Pulmonary artery endothelial cell (primary cell): ENCODE results near the gene OBP2B. TPM values are rescaled to one million over a fixed set of nuclear protein-coding genes. Genes with fewer than 3 reads are reported as not detected.
"Not testable (repeated sequence)": the region's sequence is repeated elsewhere in the genome, so short reads cannot be mapped to it uniquely, and the experiment has no call there.

Experiments
- DNase-seq: peaks from one replicate; pipeline ENCODE4 v3.0.0-alpha.2; 2011; ENCODE audit warnings: low read depth, low spot score
- total RNA-seq: library from RNA; depleted of rRNA; stranded (reverse); fragments of >200 nt; gene quantifications from 2 replicates; pipeline ENCODE4 v1.2.3, GENCODE V29; 2014

The OBP2B gene, protein sequence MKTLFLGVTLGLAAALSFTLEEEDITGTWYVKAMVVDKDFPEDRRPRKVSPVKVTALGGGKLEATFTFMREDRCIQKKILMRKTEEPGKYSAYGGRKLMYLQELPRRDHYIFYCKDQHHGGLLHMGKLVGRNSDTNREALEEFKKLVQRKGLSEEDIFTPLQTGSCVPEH
- not detected in 2 replicates for total RNA-seq

- DNase-seq: not testable (repeated sequence)
Measured at GRCh38 chr9:133208880-133209300, at the start of gene OBP2B. Gene OBP2B, minus strand, starts transcription at chr9:133209250. Its CDS starts 51 bp downstream, at chr9:133209199.

DNA sequence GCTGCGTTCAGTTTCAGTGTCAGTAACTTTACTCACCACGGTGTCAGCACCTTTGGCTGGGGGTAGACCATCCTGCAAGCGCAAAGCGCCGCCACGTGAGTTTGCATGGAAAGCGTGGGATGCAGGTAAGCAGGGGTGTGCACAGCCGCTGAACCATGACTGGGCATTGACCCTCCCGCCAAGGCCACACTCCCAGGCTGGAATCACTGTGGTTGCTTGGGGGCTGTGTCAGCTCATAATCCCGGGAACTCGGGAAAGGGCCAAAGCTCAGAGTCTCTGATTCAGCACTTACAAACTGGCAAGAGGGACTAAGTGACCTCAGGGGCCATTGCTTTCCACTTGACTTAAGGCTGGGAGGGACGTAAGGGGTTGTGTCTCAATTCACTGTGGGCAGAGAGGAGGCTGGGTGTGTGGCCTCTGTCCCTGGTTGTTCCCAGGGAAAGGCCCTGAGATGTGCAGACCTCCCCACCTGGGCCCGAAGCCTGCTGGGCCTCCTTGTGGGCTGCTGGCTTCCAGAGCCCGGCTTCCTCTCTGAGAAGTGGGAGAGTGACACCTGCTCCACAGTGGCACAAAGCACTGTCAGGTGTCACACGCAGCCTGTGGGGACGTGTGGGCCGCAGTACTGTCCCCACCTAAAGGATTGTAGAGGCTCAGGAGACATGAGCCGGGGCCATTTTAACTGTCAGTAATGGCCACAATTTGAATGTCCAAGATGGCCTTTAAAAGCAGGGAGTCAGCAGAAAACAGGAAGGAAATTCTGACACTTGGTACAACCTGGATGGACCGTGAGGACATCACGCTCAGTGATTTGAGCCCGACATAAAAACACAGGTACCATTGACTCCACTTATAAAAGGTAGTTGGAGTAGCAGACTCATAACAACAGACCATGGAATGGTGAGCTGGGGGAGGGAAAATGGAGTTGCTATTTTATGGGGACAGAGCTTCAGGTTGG, 49.3 kb upstream of the OBP2B start:
- DNase-seq: no peak

GRCh38 chr9:133257465-133257956, 48.5 kb upstream of the OBP2B start:
- DNase-seq: no peak

DNA sequence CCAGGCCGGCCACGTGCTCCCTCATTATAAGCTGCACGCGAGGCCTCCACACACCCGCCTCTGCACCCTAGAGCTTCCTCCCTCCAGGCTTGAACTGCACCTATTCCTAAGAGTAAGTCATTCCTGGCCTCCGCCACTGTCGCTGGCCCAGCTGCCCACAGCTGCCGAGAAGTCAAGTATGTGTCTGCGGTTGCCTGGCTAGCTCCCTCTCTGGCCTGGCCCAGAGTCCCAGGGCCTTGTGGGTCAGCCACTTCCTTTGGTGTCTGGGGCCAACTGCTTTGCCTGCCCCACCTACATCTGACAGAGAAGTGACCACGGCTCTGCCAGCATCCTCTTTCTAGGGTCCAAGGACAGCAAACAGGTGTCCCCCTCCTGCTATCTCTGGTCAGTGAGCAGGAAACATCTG, 47.6 kb upstream of the OBP2B start:
- DNase-seq: no peak

GRCh38 chr9:133256136-133256461, 47.0 kb upstream of the OBP2B start:
- DNase-seq: no peak

DNA sequence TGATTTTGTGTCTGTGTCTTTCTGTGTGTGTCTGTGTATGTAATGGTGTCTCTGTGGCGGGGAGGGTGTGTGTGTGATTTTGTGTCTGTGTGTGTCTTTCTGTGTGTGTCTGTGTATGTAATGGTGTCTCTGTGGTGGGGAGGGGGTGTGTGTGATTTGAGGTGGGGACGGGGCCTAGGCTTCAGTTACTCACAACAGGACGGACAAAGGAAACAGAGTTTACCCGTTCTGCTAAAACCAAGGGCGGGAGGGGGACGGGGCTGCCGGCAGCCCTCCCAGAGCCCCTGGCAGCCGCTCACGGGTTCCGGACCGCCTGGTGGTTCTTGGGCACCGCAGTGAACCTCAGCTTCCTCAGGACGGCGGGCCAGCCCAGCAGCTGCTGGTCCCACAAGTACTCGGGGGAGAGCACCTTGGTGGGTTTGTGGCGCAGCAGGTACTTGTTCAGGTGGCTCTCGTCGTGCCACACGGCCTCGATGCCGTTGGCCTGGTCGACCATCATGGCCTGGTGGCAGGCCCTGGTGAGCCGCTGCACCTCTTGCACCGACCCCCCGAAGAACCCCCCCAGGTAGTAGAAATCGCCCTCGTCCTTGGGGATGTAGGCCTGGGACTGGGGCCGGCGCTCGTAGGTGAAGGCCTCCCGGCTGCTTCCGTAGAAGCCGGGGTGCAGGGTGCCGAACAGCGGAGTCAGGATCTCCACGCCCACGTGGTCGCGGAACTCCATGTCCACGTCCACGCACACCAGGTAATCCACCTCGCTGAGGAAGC, 46.5 kb upstream of the OBP2B start:
- DNase-seq: no peak

GRCh38 chr9:133254471-133254870, 45.4 kb upstream of the OBP2B start:
- DNase-seq: no peak

- no peak for DNase-seq
Measured at GRCh38 chr9:133253268-133253667, 44.2 kb upstream of the OBP2B start.

- no peak for DNase-seq
Measured at GRCh38 chr9:133252301-133253020, 43.4 kb upstream of the OBP2B start.

- no peak for DNase-seq
Measured at GRCh38 chr9:133251773-133252172, 42.7 kb upstream of the OBP2B start.

- DNase-seq: not testable (repeated sequence)
Measured at GRCh38 chr9:133251221-133251620, 42.2 kb upstream of the OBP2B start.

GRCh38 chr9:133250741-133251170, 41.7 kb upstream of the OBP2B start:
- no peak for DNase-seq

DNA sequence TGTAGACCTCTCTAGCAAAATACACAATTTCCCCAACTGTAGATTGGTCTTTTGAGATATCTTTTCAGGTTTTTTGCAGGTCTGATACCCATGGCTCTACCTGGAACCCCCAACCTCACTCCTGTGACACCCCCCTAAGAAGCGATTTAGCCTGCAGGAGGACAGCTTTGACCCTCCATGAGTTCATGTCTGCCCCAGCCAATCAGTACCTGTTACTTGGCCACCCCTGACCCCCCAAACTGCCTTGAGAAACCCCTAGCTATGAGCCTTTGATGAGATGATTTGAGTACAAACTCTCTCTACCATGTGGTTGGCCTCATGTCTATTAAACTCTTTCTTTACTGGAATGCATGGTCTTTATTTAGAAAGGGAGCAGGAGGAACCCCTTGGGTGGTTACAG, 40.3 kb upstream of the OBP2B start:
- DNase-seq: no peak

DNA sequence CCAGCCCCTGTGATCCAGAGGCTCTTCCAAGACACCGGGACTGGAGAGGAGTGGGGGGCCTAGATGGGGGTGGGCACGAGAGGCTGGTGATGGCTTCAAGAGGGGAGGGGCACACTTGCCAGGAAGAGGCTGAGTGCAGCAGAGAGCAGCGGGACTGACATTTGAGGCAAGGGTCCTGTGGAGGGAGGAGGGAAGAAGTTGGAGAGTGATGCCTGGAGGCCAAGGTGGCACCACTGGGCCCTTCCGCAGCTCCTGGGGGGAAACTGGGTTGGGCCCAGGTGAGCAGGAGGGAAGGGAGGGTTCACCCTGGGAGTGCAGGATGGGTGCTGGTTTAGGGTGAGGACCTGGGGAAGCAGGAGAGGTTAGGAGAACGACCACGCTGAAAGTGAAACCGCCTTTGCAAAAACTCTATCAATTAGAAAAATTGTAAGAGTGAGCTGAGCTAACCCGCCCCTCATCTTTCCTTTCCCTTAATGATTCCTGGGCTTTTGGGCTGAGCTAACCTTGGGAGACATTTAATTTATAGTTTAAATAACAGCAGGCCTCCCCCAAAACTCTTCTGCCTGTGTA, 39.8 kb upstream of the OBP2B start:
- DNase-seq: no peak

DNA sequence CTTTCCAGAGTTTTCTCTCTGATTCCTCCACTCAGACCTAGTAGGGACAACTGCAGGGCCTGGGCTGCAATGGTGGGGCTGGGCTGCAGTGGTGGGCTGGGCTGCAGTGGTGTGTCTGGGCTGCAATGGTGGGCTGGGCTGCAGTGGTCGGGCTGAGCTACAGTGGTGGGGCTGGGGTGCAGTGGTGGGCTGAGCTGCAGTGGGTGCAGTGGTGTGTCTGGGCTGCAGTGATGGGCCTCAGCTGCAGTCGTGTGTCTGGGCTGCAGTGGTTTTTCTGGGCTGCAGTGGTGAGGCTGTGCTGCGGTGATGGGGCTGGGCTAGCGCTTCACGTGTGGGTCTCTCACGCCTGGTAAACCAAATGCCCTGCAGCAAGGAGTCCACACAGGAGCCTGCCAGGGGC, 38.6 kb upstream of the OBP2B start:
- no peak for DNase-seq

DNA sequence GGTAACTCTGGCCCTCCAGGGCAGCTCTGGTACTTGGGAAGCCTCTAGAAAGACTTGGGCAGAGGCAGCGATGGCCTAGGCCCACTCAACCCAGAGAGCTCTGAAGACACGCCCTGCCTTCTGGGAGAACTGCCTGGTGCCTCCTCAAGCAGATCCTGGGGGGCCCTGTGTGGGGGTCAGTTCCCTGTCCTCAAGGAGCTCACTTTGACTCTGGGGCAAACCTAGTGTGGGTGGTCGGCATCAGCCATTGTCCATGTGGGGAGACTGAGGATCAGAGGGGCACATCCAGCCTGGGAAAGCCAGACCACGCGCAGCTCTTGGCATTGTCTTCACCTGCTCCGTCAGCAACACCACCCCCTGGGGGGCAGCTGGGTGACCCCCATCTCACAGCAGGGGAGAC, 37.9 kb upstream of the OBP2B start:
- DNase-seq: no peak

- DNase-seq: no peak
Measured at GRCh38 chr9:133246562-133246961, 37.5 kb upstream of the OBP2B start.

GRCh38 chr9:133242991-133243390, 33.9 kb upstream of the OBP2B start:
- DNase-seq: no peak

- no peak for DNase-seq
Measured at GRCh38 chr9:133242241-133242640, 33.2 kb upstream of the OBP2B start.

GRCh38 chr9:133239533-133240090, 30.6 kb upstream of the OBP2B start:
- no peak for DNase-seq
